ENCODE data around the gene SBF2.
"Not testable (repeated sequence)": the region's sequence is repeated elsewhere in the genome, so short reads cannot be mapped to it uniquely, and the experiment has no call there.

The SBF2 gene

DNA sequence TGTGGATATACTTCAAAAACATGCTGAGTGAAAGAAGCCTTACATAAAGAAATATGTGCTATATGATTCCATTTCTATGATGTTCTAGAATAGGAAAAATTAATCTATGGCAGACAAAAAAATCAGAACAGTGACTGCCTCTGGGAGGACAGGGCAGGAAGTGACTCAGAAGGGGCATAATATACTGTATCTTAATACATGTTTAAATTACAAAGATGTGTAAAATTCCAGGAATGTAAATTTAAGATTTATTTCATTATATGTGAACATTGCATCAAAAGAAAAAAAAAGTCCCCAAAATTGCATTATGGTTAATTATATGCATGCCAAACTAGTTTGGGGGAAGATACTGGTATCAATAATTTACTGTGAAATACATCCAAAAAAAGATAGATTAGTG is 32.2 kb downstream of the SBF2 start:
- DNase-seq: no peak

- DNase-seq: no peak
These were observed 36.5 kb downstream of the SBF2 start for GRCh38 chr11:10257478-10257877.

- no peak for DNase-seq
These were observed 38.5 kb downstream of the SBF2 start for GRCh38 chr11:10255388-10256125.

GRCh38 chr11:10249448-10250131 is 44.4 kb downstream of the SBF2 start:
- not testable (repeated sequence) for DNase-seq

DNA sequence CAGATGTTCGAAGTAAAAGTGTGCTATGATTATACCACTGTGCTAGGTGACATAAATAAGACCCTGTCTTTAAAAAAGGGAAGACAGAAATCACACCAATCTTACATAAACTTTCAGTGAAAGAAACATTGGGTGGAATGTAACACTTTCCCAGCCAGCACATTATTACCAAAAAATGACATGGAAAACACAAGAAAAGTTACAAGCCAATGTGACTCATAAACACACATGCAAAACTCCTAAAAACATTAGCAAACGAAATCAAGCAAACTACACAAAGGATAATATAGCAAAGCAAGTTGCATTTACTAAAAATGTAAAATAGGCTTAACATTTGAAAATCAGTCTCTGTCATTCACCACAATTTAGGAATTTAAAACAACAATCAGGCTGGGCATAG is 47.0 kb downstream of the SBF2 start:
- DNase-seq: no peak

GRCh38 chr11:10243896-10244575 is 50.0 kb downstream of the SBF2 start:
- no peak for DNase-seq

- no peak for DNase-seq
These were observed 57.2 kb downstream of the SBF2 start for GRCh38 chr11:10236840-10237239.

GRCh38 chr11:10233581-10233980 is 60.4 kb downstream of the SBF2 start:
- no peak for DNase-seq

DNA sequence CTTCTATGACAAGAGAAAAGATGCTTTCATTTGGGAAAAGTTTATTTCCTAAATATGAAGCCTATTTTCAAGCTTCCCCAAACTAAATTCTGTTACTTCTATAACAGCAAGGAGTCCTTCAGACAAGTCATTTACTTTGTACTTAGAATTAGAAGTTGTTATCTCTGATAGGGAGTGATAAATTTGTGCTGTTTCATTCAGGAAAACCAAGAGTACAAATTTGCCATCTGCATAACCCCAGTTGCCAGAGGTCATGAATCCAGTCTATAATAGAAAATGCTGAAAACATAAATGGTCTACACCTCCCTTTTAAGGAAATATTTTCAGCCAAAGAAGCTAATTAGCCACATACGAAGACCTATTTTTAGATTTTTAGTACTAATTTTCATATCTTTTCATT is 61.3 kb downstream of the SBF2 start:
- no peak for DNase-seq

- not testable (repeated sequence) for DNase-seq
These were observed 62.2 kb downstream of the SBF2 start for GRCh38 chr11:10231803-10232202.

GRCh38 chr11:10225553-10225952 is 68.5 kb downstream of the SBF2 start:
- DNase-seq: no peak

- DNase-seq: no peak
These were observed 71.6 kb downstream of the SBF2 start for GRCh38 chr11:10222399-10222798.

DNA sequence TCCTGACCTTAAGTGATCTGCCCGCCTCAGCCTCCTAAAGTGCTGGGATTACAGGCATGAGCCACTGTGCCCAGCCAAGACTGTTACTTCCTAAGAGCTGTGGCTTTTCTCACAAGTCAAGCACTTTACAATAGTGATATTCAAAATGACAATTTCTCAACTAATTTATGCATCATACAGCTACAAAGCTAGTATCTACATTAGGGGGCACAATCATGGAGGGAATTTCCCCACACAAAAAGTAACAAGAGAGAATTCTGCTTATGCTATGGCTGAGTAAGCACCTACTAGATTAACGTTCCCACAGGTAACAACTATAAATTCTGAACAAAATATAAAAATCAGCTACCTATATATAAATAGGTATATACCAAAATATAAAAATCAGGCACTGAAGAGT is 72.7 kb downstream of the SBF2 start:
- DNase-seq: no peak

DNA sequence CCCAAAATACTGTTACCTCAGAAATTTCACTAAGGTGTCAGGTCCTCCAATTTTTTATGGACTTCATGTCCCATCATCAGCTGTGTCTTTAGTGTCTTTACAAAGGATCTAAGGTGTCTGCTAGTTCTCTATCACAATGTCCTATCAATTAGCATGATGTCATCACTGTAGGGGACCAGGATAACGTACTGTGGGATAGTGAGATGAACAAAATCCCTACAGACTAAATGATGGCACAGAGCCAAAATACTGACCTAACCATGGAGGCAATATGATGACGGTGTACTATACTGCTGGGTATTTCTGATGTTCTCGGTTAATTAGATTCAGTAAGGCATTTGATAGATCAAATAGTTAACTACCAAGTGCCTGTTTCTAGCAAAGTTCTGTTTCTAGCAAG is 82.5 kb downstream of the SBF2 start:
- no peak for DNase-seq

DNA sequence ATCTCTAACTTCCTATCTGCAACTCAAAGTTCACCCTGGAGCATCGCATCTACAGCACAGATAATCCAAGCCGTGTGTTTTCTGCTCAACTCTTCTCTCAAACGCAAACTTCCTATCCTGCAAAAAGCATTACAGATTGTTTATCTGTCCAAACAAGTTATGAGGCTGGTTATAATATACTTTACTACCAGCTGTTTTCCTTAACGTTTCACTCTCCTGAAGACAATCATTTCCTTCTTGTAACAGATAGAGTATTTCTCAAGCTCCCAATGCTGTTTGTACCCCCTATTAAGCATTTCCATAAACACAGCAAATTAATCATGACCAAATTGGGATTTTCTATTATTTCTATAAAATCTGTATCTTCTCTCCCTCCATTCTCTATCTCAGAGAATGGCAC is 84.7 kb downstream of the SBF2 start:
- no peak for DNase-seq

GRCh38 chr11:10208131-10208575 is 85.9 kb downstream of the SBF2 start:
- DNase-seq: peak in 1 of 2 donors; percentile 69

DNA sequence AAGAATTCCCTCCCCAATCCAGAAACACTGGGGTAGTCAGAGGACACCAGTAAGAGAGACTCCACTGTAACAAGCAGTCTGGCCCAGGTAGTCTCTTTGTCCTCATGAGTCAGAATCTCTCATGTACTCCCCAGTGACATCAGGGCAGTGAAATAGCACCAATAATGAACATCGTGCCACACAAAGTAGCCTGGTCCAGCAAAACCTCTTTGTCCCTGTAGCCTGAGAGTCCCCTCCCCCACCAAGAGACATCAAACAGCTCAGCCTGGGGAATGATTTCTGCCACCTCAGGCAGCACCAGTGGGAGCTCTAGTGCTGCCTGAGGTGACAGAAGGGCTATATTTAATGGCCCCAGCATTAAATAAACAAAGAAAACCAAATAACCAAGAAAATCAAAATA is 88.1 kb downstream of the SBF2 start:
- DNase-seq: no peak

DNA sequence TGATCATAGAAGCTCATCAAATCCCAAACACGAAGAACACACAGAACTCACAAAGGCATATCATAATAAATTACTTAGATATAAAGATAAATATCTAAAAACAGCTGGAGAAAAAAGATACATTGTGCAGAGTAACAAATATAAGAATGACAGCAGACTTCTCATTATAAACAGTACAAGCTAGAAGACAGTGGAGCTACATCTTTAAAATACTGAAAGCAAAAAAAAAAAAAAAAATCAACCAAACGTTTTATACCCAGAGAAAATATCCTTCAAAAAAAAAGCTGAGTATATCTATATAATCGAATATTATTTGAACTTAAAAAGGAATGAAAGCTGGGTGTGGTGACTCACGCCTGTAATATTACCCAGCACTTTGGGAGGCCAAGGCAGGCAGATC is 90.0 kb downstream of the SBF2 start:
- DNase-seq: no peak

- DNase-seq: no peak
These were observed 92.7 kb downstream of the SBF2 start for GRCh38 chr11:10201343-10201742.

DNA sequence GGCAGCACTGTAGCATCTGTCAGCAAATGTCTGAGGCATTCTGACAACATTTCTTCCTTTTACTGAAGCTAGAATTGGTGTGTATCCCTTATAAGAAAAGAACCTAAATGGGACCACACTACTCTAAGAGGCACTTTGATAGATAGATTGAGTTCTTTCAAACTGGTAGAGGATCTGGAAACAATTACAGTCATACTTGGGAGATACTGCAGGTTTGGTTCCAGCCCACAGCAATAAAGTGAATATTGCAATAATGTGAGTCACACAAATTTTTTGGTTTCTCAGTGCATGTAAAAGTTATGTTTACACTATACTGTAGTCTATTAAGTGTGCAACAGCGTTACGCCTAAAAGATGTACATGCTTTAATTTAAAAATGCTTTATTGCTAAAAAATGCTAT is 96.9 kb downstream of the SBF2 start:
- no peak for DNase-seq

DNA sequence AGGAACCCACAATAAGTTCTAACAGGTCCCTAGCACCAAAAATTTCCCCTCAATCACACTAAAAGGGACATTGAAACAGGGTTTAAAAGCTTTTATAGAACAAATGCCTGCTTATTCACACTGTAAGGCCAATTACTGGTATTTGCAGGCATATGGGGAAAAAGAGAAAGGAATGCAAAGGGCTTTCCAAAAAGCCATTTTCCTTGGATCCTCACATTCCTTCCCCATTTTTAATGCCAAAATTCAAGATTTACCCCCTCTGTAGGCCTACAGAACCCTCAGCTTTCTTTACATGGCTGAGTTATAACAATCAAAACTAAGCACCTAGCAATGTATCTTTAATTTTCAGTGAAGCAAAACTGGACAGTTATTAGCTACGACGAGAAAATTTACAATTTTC is 102.0 kb downstream of the SBF2 start:
- DNase-seq: no peak

DNA sequence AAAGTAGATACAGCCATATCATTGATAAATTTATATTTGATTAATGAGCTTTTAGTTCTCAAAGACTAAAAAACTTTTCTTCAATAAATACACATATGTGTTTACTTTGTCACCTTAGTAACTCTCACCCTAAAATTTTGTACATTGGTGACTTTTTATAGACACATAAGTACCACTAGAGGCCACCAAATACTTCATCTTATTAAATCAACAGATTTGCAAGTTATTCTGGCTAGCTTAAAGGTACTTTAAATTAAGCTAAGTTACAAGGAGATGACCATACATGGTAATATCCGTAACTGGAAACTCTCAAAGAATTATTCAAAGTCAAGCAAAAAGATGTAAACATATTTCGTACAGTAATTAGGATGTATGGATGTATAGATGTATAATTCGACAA is 112.2 kb downstream of the SBF2 start:
- no peak for DNase-seq

- DNase-seq: no peak
These were observed 129.4 kb downstream of the SBF2 start for GRCh38 chr11:10164621-10165020.

GRCh38 chr11:10162222-10162621 is 131.8 kb downstream of the SBF2 start:
- DNase-seq: no peak
